Cerebellar nuclear complex (tissue), 1 donor: ENCODE data around the gene NRBF2.

ENCODE experiments used
- DNase-seq, 2 experiments: peaks; one replicate each; lab custom pipeline; 2025; lab: John Stamatoyannopoulos, UW

NRBF2 gene

DNA sequence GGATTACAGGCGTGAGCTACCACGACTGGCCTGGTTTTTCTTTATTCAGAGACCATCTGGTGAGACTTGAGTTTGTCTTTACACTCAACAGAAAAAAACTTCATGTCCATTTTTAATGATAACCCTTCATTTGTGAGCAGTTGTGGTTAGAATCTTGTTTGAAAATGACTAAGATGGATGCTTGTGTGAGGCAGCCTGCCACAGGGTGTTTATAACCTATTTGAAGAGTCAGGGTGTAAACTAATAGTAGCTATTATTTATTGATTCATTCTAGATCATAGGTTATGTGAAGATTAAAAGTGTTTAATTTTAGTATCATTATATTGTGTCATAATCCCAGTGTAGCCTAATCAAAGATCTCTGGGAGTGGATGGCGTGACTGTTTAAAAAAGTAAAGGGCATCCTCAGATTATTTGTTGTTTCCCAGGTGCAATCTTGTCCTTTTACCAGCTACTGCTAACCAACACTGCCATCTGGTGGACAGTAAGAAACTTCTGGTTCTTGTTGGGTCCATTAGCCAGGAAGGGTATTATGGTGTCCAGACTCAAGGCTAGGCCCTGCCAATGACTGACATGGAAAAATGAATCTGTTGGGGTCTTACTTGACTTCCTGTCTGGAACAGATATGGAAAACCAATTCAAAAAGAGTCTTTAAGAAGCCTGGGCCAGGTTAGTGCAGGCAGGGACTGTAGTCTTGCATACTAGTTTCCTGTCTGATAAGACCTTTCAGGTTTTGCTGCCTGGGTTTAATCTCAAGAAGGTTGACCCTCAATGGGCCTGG, 24.9 kb downstream of the NRBF2 start:
- no peak for DNase-seq

- no peak for DNase-seq
These were observed 28.5 kb downstream of the NRBF2 start for GRCh38 chr10:63161592-63161991.

DNA sequence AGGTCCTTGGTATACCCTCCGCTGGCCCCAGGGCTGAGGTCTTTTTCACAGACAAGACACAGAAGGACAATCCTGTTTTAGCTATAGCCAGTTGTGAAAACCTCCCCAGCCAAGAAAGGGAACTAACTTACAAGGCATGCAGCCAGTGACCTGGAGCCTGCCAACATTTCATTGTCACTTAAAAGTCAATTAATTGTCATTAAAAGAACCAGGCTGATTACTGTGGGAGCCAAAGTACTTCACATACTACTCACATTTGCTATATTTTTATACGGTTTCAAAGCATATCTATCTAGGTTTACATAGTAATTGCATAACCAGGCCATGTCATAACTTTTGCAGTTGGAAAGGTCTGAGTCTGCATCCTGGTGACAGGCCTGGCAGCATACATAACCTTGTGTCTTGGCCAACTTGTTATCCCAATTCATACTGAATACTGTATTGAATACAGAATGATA, 31.1 kb downstream of the NRBF2 start:
- DNase-seq: no peak

- DNase-seq: no peak
These were observed 32.1 kb downstream of the NRBF2 start for GRCh38 chr10:63165249-63165648.

DNA sequence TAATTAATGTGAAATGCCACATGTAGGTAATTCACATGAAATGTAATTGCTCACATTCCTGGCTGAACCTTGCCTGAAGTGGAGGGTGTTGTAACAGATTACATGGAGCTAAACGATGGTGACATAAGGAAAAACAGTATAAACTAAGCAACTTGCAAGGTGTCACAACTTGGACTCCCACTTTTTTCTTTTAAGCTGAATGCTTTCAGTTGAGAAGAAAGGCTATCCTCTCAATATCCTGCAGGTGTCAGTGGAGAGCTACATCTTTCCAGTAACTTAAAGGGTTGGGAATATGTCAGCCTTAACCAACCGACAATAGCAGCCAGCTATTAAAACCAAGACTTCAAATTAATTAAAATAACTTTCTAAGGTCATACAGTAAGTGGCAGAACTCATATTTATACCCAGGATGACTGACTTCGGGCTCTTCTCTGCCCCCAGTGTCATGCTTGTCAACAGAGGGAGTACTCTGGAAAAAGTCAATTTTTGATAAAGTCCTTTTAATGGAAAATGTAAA, 33.7 kb downstream of the NRBF2 start:
- DNase-seq: peak in 1 of 2 experiments; percentile 27

DNA sequence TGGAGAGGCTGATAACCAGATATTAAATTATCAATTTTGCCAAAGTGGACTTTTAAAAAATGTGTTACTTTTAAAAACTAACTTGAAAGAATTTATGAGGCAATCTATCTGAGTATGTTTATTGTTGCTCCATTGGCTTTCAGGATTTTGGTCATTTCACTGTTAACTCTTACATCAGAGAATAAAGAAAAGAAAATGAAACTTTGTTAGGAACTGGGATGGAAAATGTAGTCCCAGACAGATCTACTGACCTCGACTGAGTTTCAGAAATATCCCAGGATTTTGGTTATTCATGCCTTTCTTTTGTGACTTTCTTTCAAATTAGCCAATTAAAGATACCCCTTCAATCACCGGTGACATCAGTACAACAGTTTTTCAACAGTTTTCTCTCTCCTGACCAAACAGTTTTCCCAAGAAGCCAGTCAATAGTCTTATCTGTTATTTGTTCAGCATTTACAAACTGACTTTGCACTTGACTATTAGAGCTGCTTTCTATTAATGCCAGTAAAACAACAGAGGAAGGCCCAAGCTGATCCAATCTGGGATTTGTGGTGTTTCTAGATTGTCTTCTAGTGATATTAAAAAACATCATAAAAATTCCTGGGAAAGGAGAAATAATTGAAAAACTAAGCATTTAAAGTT, 35.8 kb downstream of the NRBF2 start:
- no peak for DNase-seq

DNA sequence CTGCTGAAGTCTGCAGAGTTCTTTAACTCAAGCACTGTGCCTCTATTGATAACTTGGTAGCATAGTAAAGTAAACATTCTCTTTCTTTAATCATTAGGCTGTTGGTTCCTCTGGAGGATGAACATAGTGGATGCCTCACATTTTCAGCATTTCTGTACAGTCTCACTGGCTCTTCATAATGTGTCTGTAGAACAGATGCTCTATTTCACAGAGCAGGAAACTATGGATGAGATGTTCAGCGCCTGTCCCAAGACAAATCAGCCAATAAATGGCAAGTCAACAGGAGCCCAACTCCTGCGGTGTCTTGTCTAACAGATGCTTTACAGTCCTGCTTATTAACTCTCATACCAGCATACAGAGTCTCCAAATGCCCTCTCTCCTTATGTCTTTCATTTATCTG, 36.5 kb downstream of the NRBF2 start:
- no peak for DNase-seq

- no peak for DNase-seq
These were observed 38.2 kb downstream of the NRBF2 start for GRCh38 chr10:63171255-63171855.

- no peak for DNase-seq
These were observed 38.8 kb downstream of the NRBF2 start for GRCh38 chr10:63171926-63172325.

DNA sequence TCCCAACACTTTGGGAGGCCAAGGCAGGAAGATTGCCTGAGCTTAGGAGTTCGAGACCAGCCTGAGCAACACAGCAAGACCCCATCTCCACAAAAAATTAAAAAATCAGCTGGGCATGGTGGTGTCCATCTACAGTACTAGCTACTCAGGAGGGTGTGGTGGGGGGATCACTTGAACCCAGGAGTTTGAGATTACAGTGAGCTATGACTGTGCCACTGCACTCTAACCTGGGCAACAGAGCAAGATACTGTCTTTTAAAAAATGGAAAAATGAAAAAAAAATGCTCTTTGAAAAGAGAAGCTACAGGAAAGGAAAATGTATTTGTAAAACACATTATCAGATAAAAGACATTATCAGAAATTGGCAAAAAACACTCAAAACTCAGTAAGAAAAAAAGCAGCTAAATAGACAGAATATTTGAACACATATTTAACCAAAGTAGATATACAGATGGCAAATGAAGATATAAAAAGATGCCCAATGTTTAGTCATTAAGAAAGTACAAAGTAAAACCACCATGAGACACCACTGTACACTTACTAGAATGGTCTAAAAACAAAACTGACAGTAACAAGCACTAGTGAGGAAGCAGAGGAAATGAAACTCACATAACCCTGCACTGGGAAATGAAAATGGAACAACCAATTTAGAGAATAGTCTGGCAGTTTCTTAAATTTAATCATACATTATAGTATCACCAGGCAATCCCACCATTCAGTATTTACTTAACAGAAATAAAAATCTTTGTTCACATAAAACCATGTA, 40.5 kb downstream of the NRBF2 start:
- DNase-seq: no peak

DNA sequence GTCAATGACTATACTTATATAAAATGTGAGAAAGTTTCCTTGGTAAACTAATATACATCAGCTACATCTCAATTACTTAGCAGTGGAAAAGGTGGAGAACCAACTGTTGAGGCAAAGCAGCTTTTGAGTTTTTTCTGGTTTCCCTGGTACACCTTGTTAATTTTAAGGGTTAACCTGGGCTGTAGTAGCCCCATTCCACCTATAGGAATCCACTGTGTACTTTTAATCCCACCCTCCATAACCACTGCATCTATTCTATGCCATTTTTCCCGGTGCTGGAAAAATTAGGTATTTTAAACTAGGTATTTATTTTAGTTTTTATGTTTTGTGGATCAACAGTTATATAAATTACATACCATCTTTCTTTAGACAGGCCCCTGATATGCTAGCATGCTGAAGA, 42.4 kb downstream of the NRBF2 start:
- DNase-seq: no peak

DNA sequence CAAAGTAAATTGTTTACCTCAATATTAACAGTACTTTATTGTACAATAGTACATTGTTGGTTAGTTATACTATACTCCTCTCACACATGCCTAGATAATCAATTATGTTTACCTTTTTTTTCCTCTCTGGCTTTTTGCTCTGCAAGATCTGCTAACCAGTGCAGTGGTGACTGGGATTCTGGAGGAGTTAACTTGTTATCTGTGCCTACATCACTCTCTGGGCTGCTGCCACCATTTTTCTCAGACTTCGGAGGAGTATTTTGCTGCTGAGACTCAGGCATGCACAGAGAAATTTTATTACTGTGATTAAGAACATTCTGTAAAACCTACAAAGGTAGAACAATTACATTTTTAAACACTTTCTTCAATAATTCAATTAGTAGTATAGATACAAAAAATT, 59.7 kb downstream of the NRBF2 start:
- DNase-seq: no peak

GRCh38 chr10:63197344-63198092, 64.4 kb downstream of the NRBF2 start:
- no peak for DNase-seq

DNA sequence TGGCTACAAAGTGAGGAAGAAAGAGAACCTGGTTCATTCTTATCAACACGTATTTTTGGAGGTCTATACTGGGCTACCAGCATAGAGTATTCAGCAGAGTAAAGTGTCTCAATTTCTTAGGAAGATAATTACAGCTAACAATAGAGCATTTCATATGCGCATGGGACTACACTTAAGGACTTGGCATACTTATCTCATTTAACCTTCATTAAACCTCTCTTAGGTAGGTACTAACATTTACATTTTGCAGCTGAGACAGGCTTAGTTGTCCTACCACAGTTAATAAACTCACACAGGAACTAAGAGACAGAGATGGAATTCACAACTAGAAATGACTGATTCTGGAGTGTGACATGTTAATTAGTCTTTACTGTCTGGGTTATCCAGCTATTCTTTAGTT, 66.6 kb downstream of the NRBF2 start:
- DNase-seq: no peak

- DNase-seq: no peak
These were observed 67.3 kb downstream of the NRBF2 start for GRCh38 chr10:63200431-63200830.

- no peak for DNase-seq
These were observed 68.0 kb downstream of the NRBF2 start for GRCh38 chr10:63201118-63201517.
